Caco-2 (cell line): ENCODE results near the gene PHF21A. TPM values are rescaled to one million over a fixed set of nuclear protein-coding genes. Genes with fewer than 3 reads are reported as not detected.

Source experiments
- BruUV-seq: library from RNA; stranded (reverse); fragments of 400-500 nt; replicated peaks from 2 replicates; lab custom pipeline; 2021; lab: Mats Ljungman, UMichigan
- CTCF ChIA-PET: fragments of 300-600 bp; sonication (Branson Sonifier 250); formaldehyde crosslinking; loops from one replicate; lab custom pipeline; 2022; ENCODE audit warnings: antibody characterized with exemption; lab: Charles Lee
- POLR2A ChIA-PET: fragments of 300-600 bp; sonication (Branson Sonifier 250); formaldehyde crosslinking; loops from one replicate; lab custom pipeline; 2022; ENCODE audit warnings: antibody characterized with exemption; lab: Charles Lee
- DNase-seq, 2 experiments: peaks; one replicate each; pipeline versions ENCODE4 v3.0.0 to v3.0.0-alpha.2; 2020 to 2022
- H3K27me3 ChIP-seq: replicated peaks from 2 replicates; pipeline ENCODE4 v1.6.0; 2011; ENCODE audit warnings: low read length; ENCODE audit not compliant: control insufficient read depth, insufficient read depth
- H3K36me3 ChIP-seq: 2 replicates; pipeline ENCODE4 v1.5.1; 2011; ENCODE audit warnings: low read length; ENCODE audit not compliant: control insufficient read depth, insufficient read depth
- H3K4me1 ChIP-seq: fragments of 250-450 bp; sonication (Bioruptor Pico); 2 replicates; pipeline ENCODE4 v1.5.1; 2020; ENCODE audit warnings: mild to moderate bottlenecking
- H3K4me3 ChIP-seq: 2 replicates; pipeline ENCODE4 v1.5.1; 2011; ENCODE audit warnings: low read depth, mild to moderate bottlenecking, control low read depth, low read length
- H3K9me3 ChIP-seq: fragments of 250-450 bp; sonication (Bioruptor Pico); 2 replicates; pipeline ENCODE4 v1.5.1; 2020; ENCODE audit warnings: mild to moderate bottlenecking, moderate library complexity
- H3K27ac Mint-ChIP-seq: one replicate; pipeline ENCODE4 v1.8.0; 2022; ENCODE audit warnings: mixed read lengths; ENCODE audit not compliant: unreplicated experiment
- H3K27me3 Mint-ChIP-seq: one replicate; pipeline ENCODE4 v1.8.0; 2022; ENCODE audit warnings: mixed read lengths; ENCODE audit not compliant: insufficient read depth, unreplicated experiment
- H3K36me3 Mint-ChIP-seq: one replicate; pipeline ENCODE4 v1.8.0; 2022; ENCODE audit warnings: mild to moderate bottlenecking, mixed read lengths; ENCODE audit not compliant: insufficient read depth, unreplicated experiment
- H3K4me1 Mint-ChIP-seq: one replicate; pipeline ENCODE4 v1.8.0; 2022; ENCODE audit warnings: low read depth, mixed read lengths; ENCODE audit not compliant: unreplicated experiment
- H3K4me3 Mint-ChIP-seq: one replicate; pipeline ENCODE4 v1.8.0; 2022; ENCODE audit warnings: mild to moderate bottlenecking, moderate library complexity, mixed read lengths; ENCODE audit not compliant: unreplicated experiment
- H3K9me3 Mint-ChIP-seq: one replicate; pipeline ENCODE4 v1.8.0; 2022; ENCODE audit warnings: mixed read lengths; ENCODE audit not compliant: unreplicated experiment
- CTCF ChIP-seq, 2 experiments: fragments of 200-600 bp in 1 of 2; IDR thresholded peaks; 1 replicate in 1 of 2; 2 replicates in 1 of 2; pipeline versions ENCODE4 v1.5.1 to v1.8.0; 2011 to 2022; ENCODE audit warnings: antibody characterized with exemption in 1 of 2, control low read depth in 1 of 2, inconsistent platforms in 1 of 2, low read depth in 1 of 2, low read length in 1 of 2, mild to moderate bottlenecking in 1 of 2, moderate library complexity in 1 of 2; ENCODE audit not compliant: insufficient read depth in 1 of 2, severe bottlenecking in 1 of 2, unreplicated experiment in 1 of 2
- intact Hi-C: fragments of 100-400 bp; cut with micrococcal nuclease; formaldehyde crosslinking; loops from one replicate; pipeline ENCODE4 v1.10.0; 2022; ENCODE audit not compliant: unreplicated experiment
- total RNA-seq: library from RNA; stranded (reverse); gene quantifications from 2 replicates; pipeline ENCODE4 v1.2.3, GENCODE V29; 2022

PHF21A gene
- total RNA-seq, 1 experiment from 2014 or later: 20.0 TPM

- DNase-seq: peak; percentile 63 to 69
- no TSS peak for BruUV-seq
- peaks cover 17% of the 10 kb centered on the region for H3K36me3 Mint-ChIP-seq
- Histone ChIP-seq H3K4me1 (peaks cover 5% of the 10 kb centered on the region; the same call in 1 of the 2 replicates), H3K27me3 (no peaks in the 10 kb centered on the region), H3K36me3 (no peaks in the 10 kb centered on the region), H3K4me3 (peak overlapping the region; percentile 85), H3K9me3 (no peaks in the 10 kb centered on the region)
- peaks cover 13% of the 10 kb centered on the region for H3K4me1 Mint-ChIP-seq
- no peaks in the 10 kb centered on the region for H3K9me3 Mint-ChIP-seq
- ChIA-PET POLR2A (interaction anchor here (0.7 kb wide), 2 partner anchors 117 to 157 kb away, joined by 3 to 10 read pairs; no protein-coding TSS in a partner anchor), CTCF (interaction anchor here (0.7 to 1.2 kb wide), 2 partner anchors 13 to 119 kb away, joined by 3 to 5 read pairs; no protein-coding TSS in a partner anchor)
- no peak for TF ChIP-seq CTCF (IDR thresholded peaks at IDR 0.05; ENCODE audit: insufficient read depth in 1 of 2, low read depth in 1 of 2, low read length in 1 of 2, severe bottlenecking in 1 of 2, unreplicated experiment in 1 of 2)
- H3K27me3 Mint-ChIP-seq: no peaks in the 10 kb centered on the region
- H3K27ac Mint-ChIP-seq: peak overlapping the region; percentile 87
- intact Hi-C loops: loop anchor here (5.0 to 10.0 kb wide), 2 partner anchors 117 to 194 kb away; no protein-coding TSS in a partner anchor
- peak overlapping the region; percentile 94 for H3K4me3 Mint-ChIP-seq
Observed at GRCh38 chr11:46120346-46121300, 631 bp downstream of the PHF21A start.

GRCh38 chr11:46119352-46120216, 1.7 kb downstream of the PHF21A start:
- Mint-ChIP-seq H3K9me3 (no peaks in the 10 kb centered on the region), H3K4me3 (peak overlapping the region; percentile 94), H3K4me1 (peaks cover 13% of the 10 kb centered on the region), H3K36me3 (peaks cover 17% of the 10 kb centered on the region), H3K27me3 (no peaks in the 10 kb centered on the region), H3K27ac (peak overlapping the region; percentile 87)
- Histone ChIP-seq H3K4me3 (peak overlapping the region; percentile 85), H3K4me1 (peaks cover 5% of the 10 kb centered on the region; the same call in 1 of the 2 replicates), H3K36me3 (no peaks in the 10 kb centered on the region), H3K27me3 (no peaks in the 10 kb centered on the region), H3K9me3 (no peaks in the 10 kb centered on the region)
- ChIA-PET POLR2A (interaction anchor here (0.5 kb wide), 1 partner anchor 13 kb away, joined by 4 read pairs; no protein-coding TSS in a partner anchor), CTCF (no interaction called here)
- no peak for TF ChIP-seq CTCF (IDR thresholded peaks at IDR 0.05; ENCODE audit: insufficient read depth in 1 of 2, low read depth in 1 of 2, low read length in 1 of 2, severe bottlenecking in 1 of 2, unreplicated experiment in 1 of 2)
- peak in 1 of 2 experiments; percentile 59 for DNase-seq
- BruUV-seq: no TSS peak
- intact Hi-C loops: loop anchor here (5.0 to 10.0 kb wide), 2 partner anchors 118 to 195 kb away; no protein-coding TSS in a partner anchor
